HepG2 (cell line): ENCODE data around the gene GRIN3B. TPM values are rescaled to one million over a fixed set of nuclear protein-coding genes. Genes with fewer than 3 reads are reported as not detected.

Experiments used
- ATF3 ChIP-seq: sonication (generic); formaldehyde crosslinking; IDR thresholded peaks from 2 replicates; pipeline ENCODE4 v1.4.0; 2020; ENCODE audit warnings: missing genetic modification reagents
- CBX1 ChIP-seq: IDR thresholded peaks from one replicate; pipeline ENCODE4 v1.6.1; 2016; ENCODE audit warnings: antibody characterized with exemption, low read depth
- DNMT3B ChIP-seq: conservative IDR thresholded peaks from 2 replicates; pipeline ENCODE4 v1.6.1; 2016; ENCODE audit warnings: missing biosample characterization, control low read depth
- ERF ChIP-seq: IDR thresholded peaks from 2 replicates; pipeline ENCODE4 v1.6.1; 2018; ENCODE audit warnings: missing biosample characterization, missing genetic modification reagents
- GABPB1 ChIP-seq: IDR thresholded peaks from 2 replicates; pipeline ENCODE4 v1.6.1; 2016; ENCODE audit warnings: mild to moderate bottlenecking, missing genetic modification reagents, moderate library complexity, missing compliant biosample characterization
- NCOR1 ChIP-seq: fragments of 200-600 bp; sonication (generic); IDR thresholded peaks from 2 replicates; pipeline ENCODE4 v1.7.0; 2017; ENCODE audit warnings: antibody characterized with exemption, low read length, borderline replicate concordance
- NR2F1 ChIP-seq, 2 experiments: fragments of 450-650 bp in 1 of 2; formaldehyde crosslinking in 1 of 2; IDR thresholded peaks; 2 replicates each; pipeline versions ENCODE4 v1.5.0 to v1.6.1; 2016 to 2020; ENCODE audit warnings: mild to moderate bottlenecking in 1 of 2, missing compliant biosample characterization in 1 of 2, missing genetic modification reagents in 1 of 2, moderate library complexity in 1 of 2
- PLSCR1 ChIP-seq: sonication (generic); formaldehyde crosslinking; IDR thresholded peaks from 2 replicates; pipeline ENCODE4 v1.5.0; 2020; ENCODE audit warnings: missing genetic modification reagents, mild to moderate bottlenecking, borderline replicate concordance
- SALL1 ChIP-seq: sonication (generic); formaldehyde crosslinking; IDR thresholded peaks from 2 replicates; pipeline ENCODE4 v1.8.0; 2022; ENCODE audit warnings: mild to moderate bottlenecking, missing genetic modification reagents
- TCF12 ChIP-seq, 2 experiments: fragments of 450-650 bp in 1 of 2; sonication (generic) in 1 of 2; formaldehyde crosslinking in 1 of 2; IDR thresholded peaks; 2 replicates each; pipeline versions ENCODE4 v1.6.1 to v1.8.0; 2017 to 2022; ENCODE audit warnings: antibody characterized with exemption in 1 of 2, mild to moderate bottlenecking in 1 of 2, missing genetic modification reagents in 1 of 2, moderate library complexity in 1 of 2
- ZFP41 ChIP-seq: sonication (generic); formaldehyde crosslinking; IDR thresholded peaks from 2 replicates; pipeline ENCODE4 v1.4.0; 2020; ENCODE audit warnings: mild to moderate bottlenecking, missing genetic modification reagents, borderline replicate concordance
- ZNF142 ChIP-seq: sonication (generic); formaldehyde crosslinking; IDR thresholded peaks from 2 replicates; pipeline ENCODE4 v1.4.0; 2020; ENCODE audit warnings: missing genetic modification reagents
- ZNF30 ChIP-seq: sonication (generic); formaldehyde crosslinking; IDR thresholded peaks from 2 replicates; pipeline ENCODE4 v1.5.0; 2020; ENCODE audit warnings: mild to moderate bottlenecking, missing genetic modification reagents
- ZNF33B ChIP-seq: sonication (generic); formaldehyde crosslinking; IDR thresholded peaks from 2 replicates; pipeline ENCODE4 v1.5.1; 2020; ENCODE audit warnings: mild to moderate bottlenecking, missing genetic modification reagents
- ZNF354B ChIP-seq: sonication (generic); formaldehyde crosslinking; IDR thresholded peaks from 2 replicates; pipeline ENCODE4 v1.8.0; 2022; ENCODE audit warnings: mild to moderate bottlenecking, missing genetic modification reagents
- ZNF572 ChIP-seq: sonication (generic); formaldehyde crosslinking; IDR thresholded peaks from 2 replicates; pipeline ENCODE4 v1.5.1; 2020; ENCODE audit warnings: mild to moderate bottlenecking, missing genetic modification reagents
- ZNF724P ChIP-seq: sonication (generic); formaldehyde crosslinking; IDR thresholded peaks from 2 replicates; pipeline ENCODE4 v1.8.0; 2022; ENCODE audit warnings: missing genetic modification reagents, borderline replicate concordance
- ZNF737 ChIP-seq: sonication (generic); formaldehyde crosslinking; IDR thresholded peaks from 2 replicates; pipeline ENCODE4 v1.5.0; 2020; ENCODE audit warnings: missing genetic modification reagents, mild to moderate bottlenecking, borderline replicate concordance
- ZNF761 ChIP-seq: sonication (generic); formaldehyde crosslinking; conservative IDR thresholded peaks from 2 replicates; pipeline ENCODE4 v1.4.0; 2020; ENCODE audit warnings: mild to moderate bottlenecking, missing genetic modification reagents
- ZNF772 ChIP-seq: sonication (generic); formaldehyde crosslinking; IDR thresholded peaks from 2 replicates; pipeline ENCODE4 v1.5.0; 2020; ENCODE audit warnings: mild to moderate bottlenecking, missing genetic modification reagents
- ZNF780A ChIP-seq: sonication (generic); formaldehyde crosslinking; IDR thresholded peaks from 2 replicates; pipeline ENCODE4 v1.8.0; 2022; ENCODE audit warnings: mild to moderate bottlenecking, missing genetic modification reagents, moderate library complexity
- ZNF788 ChIP-seq: sonication (generic); formaldehyde crosslinking; IDR thresholded peaks from 2 replicates; pipeline ENCODE4 v1.5.0; 2020; ENCODE audit warnings: mild to moderate bottlenecking, missing genetic modification reagents, borderline replicate concordance
- ZNF850 ChIP-seq: sonication (generic); formaldehyde crosslinking; conservative IDR thresholded peaks from 2 replicates; pipeline ENCODE4 v1.9.0; 2021; ENCODE audit warnings: mild to moderate bottlenecking, missing genetic modification reagents
- ZNF879 ChIP-seq: sonication (generic); formaldehyde crosslinking; IDR thresholded peaks from 2 replicates; pipeline ENCODE4 v1.8.1; 2023; ENCODE audit warnings: missing genetic modification reagents
- polyA plus RNA-seq, 8 experiments: library from polyadenylated mRNA; depleted of rRNA in 3 of 8; stranded (reverse) in 7 of 8; unstranded in 1 of 8; fragments of >200 nt; fragmentation: Illumina TruSeq in 4 of 8; extraction: Trizol in 4 of 8; gene quantifications; 2 replicates each; pipeline versions ENCODE4 v1.2.1 to v1.2.3, GENCODE V29; 2011 to 2016; ENCODE audit warnings: low read depth in 4 of 8, missing spikeins in 1 of 8, mixed read lengths in 1 of 8; ENCODE audit not compliant: insufficient read depth in 1 of 8
- total RNA-seq, 5 experiments: library from RNA; depleted of rRNA; stranded (reverse); fragments of >200 nt; fragmentation: Illumina TruSeq; extraction: Trizol; gene quantifications; 2 replicates each; pipeline ENCODE4 v1.2.3, GENCODE V29; 2016; ENCODE audit warnings: low read depth in 1 of 5

Gene GRIN3B
- total and polyA plus RNA-seq, 2 of the 13 experiments (the other 11 are each of a cell fraction or from before 2014, with no cell fraction given), result 0.07 to 0.20 TPM

- TF ChIP-seq ZNF788 (CRISPR knock-in tag) (peak; percentile 31; the same call in 1 of the 2 replicates), ZNF142 (CRISPR knock-in tag) (no peak), NR2F1 (CRISPR knock-in tag; IDR thresholded peaks at IDR 0.05) (no peak), ATF3 (CRISPR knock-in tag) (no peak), ZNF879 (CRISPR knock-in tag) (no peak), TCF12 (IDR thresholded peaks at IDR 0.05) (no peak), TCF12 (CRISPR knock-in tag; IDR thresholded peaks at IDR 0.05) (no peak), ZNF30 (CRISPR knock-in tag) (no peak), ZNF850 (CRISPR knock-in tag) (no peak), ZFP41 (CRISPR knock-in tag) (no peak), CBX1 (no peak), ZNF772 (peak; percentile 5; the same call in 1 of the 2 replicates), DNMT3B (CRISPR knock-in tag) (no peak), ZNF780A (CRISPR knock-in tag) (peak; percentile 44; the same call in 1 of the 2 replicates), ZNF33B (CRISPR knock-in tag) (peak; percentile 40; the same call in 1 of the 2 replicates), GABPB1 (peak; percentile 89), NCOR1 (no peak), ZNF572 (CRISPR knock-in tag) (no peak), ERF (CRISPR knock-in tag) (0 out of 2 replicates have a peak, but pooled peaks have one; percentile 70), ZNF354B (no peak), ZNF737 (CRISPR knock-in tag) (no peak), ZNF724P (CRISPR knock-in tag) (no peak), ZNF761 (CRISPR knock-in tag) (no peak), SALL1 (peak; percentile 66; the same call in 1 of the 2 replicates), PLSCR1 (no peak)
Measured at GRCh38 chr19:1039646-1040475, 39.6 kb downstream of the GRIN3B start, which contains the start of gene ABCA7 (continued).
